H1 (cell line): ENCODE results near the gene TANC1. TPM values are rescaled to one million over a fixed set of nuclear protein-coding genes. Genes with fewer than 3 reads are reported as not detected.

ENCODE experiments used
- CTCF ChIA-PET: fragments of 300-600 bp; sonication (Branson Sonifier 250); formaldehyde crosslinking; loops from one replicate; lab custom pipeline; 2021; ENCODE audit not compliant: partially characterized antibody; lab: Charles Lee
- POLR2A ChIA-PET: fragments of 300-600 bp; sonication (Branson Sonifier 250); formaldehyde crosslinking; loops from one replicate; lab custom pipeline; 2021; ENCODE audit warnings: inconsistent platforms; ENCODE audit not compliant: partially characterized antibody; lab: Charles Lee
- DNase-seq, 2 experiments: peaks; one replicate each; pipeline versions ENCODE4 v3.0.0 to v3.0.0-alpha.2; 2010 to 2022; ENCODE audit warnings: low spot score in 2 of 2, low read depth in 1 of 2, mixed read lengths in 1 of 2
- FAIRE-seq: peaks from 2 replicates; lab custom pipeline; 2011; peaks lifted over from hg19 to GRCh38; lab: Jason Lieb, UNC
- H2AFZ ChIP-seq: 2 replicates; pipeline ENCODE4 v1.8.1; 2012; ENCODE audit warnings: low read length, inconsistent platforms
- H2AK5ac ChIP-seq: 2 replicates; pipeline ENCODE4 v1.6.1; 2013; ENCODE audit warnings: low read depth, low read length
- H2BK120ac ChIP-seq: replicated peaks from 2 replicates; pipeline ENCODE3; 2013; ENCODE audit warnings: low read depth, low read length, inconsistent platforms
- H2BK12ac ChIP-seq: 2 replicates; pipeline ENCODE4 v1.6.1; 2013; ENCODE audit warnings: low read depth, low read length
- H2BK15ac ChIP-seq: 2 replicates; pipeline ENCODE4 v1.6.1; 2013; ENCODE audit warnings: low read length
- H2BK20ac ChIP-seq: 2 replicates; pipeline ENCODE4 v1.6.1; 2013; ENCODE audit warnings: low read length
- H2BK5ac ChIP-seq: 2 replicates; pipeline ENCODE4 v1.6.1; 2013; ENCODE audit warnings: low read depth, low read length
- H3K14ac ChIP-seq: 2 replicates; pipeline ENCODE4 v1.6.1; 2013; ENCODE audit warnings: inconsistent platforms; ENCODE audit not compliant: insufficient read length
- H3K18ac ChIP-seq: 2 replicates; pipeline ENCODE4 v1.6.1; 2013; ENCODE audit warnings: low read length; ENCODE audit errors: extremely low read depth
- H3K23ac ChIP-seq: 2 replicates; pipeline ENCODE4 v1.6.1; 2013; ENCODE audit warnings: inconsistent platforms; ENCODE audit not compliant: insufficient read length
- H3K23me2 ChIP-seq: 2 replicates; pipeline ENCODE4 v1.6.1; 2013; ENCODE audit warnings: low read depth, low read length
- H3K27ac ChIP-seq: 2 replicates; pipeline ENCODE4 v1.6.1; 2011; ENCODE audit warnings: low read depth, low read length, inconsistent platforms
- H3K27me3 ChIP-seq, 4 experiments: replicated peaks in 1 of 4; 1 replicate in 1 of 4; 2 replicates in 3 of 4; pipeline versions ENCODE4 v1.6.1 to v1.8.1; 2011 to 2013; ENCODE audit warnings: low read length in 3 of 4, mild to moderate bottlenecking in 3 of 4, inconsistent platforms in 2 of 4, mixed read lengths in 2 of 4, moderate library complexity in 1 of 4; ENCODE audit not compliant: control insufficient read depth in 3 of 4, insufficient read depth in 3 of 4; ENCODE audit errors: extremely low read depth in 1 of 4
- H3K36me3 ChIP-seq, 4 experiments: 2 replicates each; pipeline versions ENCODE4 v1.6.1 to v1.8.1; 2011 to 2013; ENCODE audit warnings: mild to moderate bottlenecking in 4 of 4, low read length in 3 of 4, moderate library complexity in 2 of 4, control low read depth in 1 of 4, inconsistent platforms in 1 of 4; ENCODE audit not compliant: insufficient read depth in 4 of 4, control insufficient read depth in 2 of 4
- H3K4ac ChIP-seq: replicated peaks from 2 replicates; pipeline ENCODE3; 2013; ENCODE audit warnings: low read length, low read depth, mixed read lengths, inconsistent platforms; ENCODE audit not compliant: insufficient read length
- H3K4me1 ChIP-seq, 4 experiments: replicated peaks in 1 of 4; 1 replicate in 1 of 4; 2 replicates in 3 of 4; pipeline versions ENCODE4 v1.6.1 to v1.8.1; 2011 to 2013; ENCODE audit warnings: low read length in 3 of 4, inconsistent platforms in 2 of 4, mixed read lengths in 1 of 4; ENCODE audit not compliant: insufficient read depth in 4 of 4, control insufficient read depth in 3 of 4
- H3K4me2 ChIP-seq, 2 experiments: 2 replicates each; pipeline versions ENCODE4 v1.6.1 to v1.8.1; 2011 to 2013; ENCODE audit warnings: low read depth in 2 of 2, low read length in 2 of 2, control low read depth in 1 of 2, inconsistent platforms in 1 of 2, mild to moderate bottlenecking in 1 of 2; ENCODE audit not compliant: insufficient read depth in 1 of 2
- H3K4me3 ChIP-seq, 4 experiments: fragments of 200-600, 300-600 bp in 1 of 4; sonication (generic), shearing (Covaris generic), sonication (Bioruptor Twin) in 1 of 4; 2 replicates each; pipeline versions ENCODE4 v1.5.1 to v1.8.1; 2011 to 2016; ENCODE audit warnings: low read length in 4 of 4, low read depth in 3 of 4, control low read depth in 2 of 4, inconsistent platforms in 2 of 4, mild to moderate bottlenecking in 2 of 4, mixed read lengths in 1 of 4, moderate library complexity in 1 of 4; ENCODE audit not compliant: insufficient read depth in 2 of 4; ENCODE audit errors: extremely low read depth in 1 of 4
- H3K56ac ChIP-seq: replicated peaks from 2 replicates; pipeline ENCODE3; 2013; ENCODE audit warnings: low read depth, mild to moderate bottlenecking, mixed read lengths, low read length, inconsistent platforms; ENCODE audit not compliant: insufficient read length
- H3K79me1 ChIP-seq: 2 replicates; pipeline ENCODE4 v1.6.1; 2013; ENCODE audit warnings: low read depth, low read length, control low read depth
- H3K79me2 ChIP-seq, 2 experiments: 2 replicates each; pipeline versions ENCODE4 v1.6.1 to v1.8.1; 2012 to 2013; ENCODE audit warnings: low read length in 2 of 2, mild to moderate bottlenecking in 2 of 2, inconsistent platforms in 1 of 2; ENCODE audit not compliant: insufficient read depth in 2 of 2, control insufficient read depth in 1 of 2
- H3K9ac ChIP-seq, 4 experiments: replicated peaks in 1 of 4; 1 replicate in 1 of 4; 2 replicates in 3 of 4; pipeline versions ENCODE4 v1.6.1 to v1.8.1; 2011 to 2013; ENCODE audit warnings: low read depth in 3 of 4, low read length in 3 of 4, control low read depth in 2 of 4, mild to moderate bottlenecking in 2 of 4, moderate library complexity in 2 of 4, inconsistent platforms in 1 of 4; ENCODE audit errors: extremely low read depth in 1 of 4
- H3K9me3 ChIP-seq, 2 experiments: 2 replicates each; pipeline versions ENCODE4 v1.6.1 to v1.8.1; 2012 to 2013; ENCODE audit warnings: mild to moderate bottlenecking in 2 of 2, moderate library complexity in 2 of 2, control low read depth in 1 of 2, inconsistent platforms in 1 of 2, low read depth in 1 of 2, low read length in 1 of 2, mixed read lengths in 1 of 2; ENCODE audit not compliant: insufficient read depth in 2 of 2
- H4K20me1 ChIP-seq, 2 experiments: replicated peaks in 1 of 2; 2 replicates each; pipeline versions ENCODE3 to v1.8.1; 2011 to 2013; ENCODE audit warnings: inconsistent platforms in 2 of 2, low read length in 2 of 2, mild to moderate bottlenecking in 1 of 2; ENCODE audit not compliant: insufficient read depth in 2 of 2, control insufficient read depth in 1 of 2
- H4K5ac ChIP-seq: 2 replicates; pipeline ENCODE4 v1.6.1; 2013; ENCODE audit warnings: low read length, low read depth, mixed read lengths, inconsistent platforms; ENCODE audit not compliant: insufficient read length
- H4K8ac ChIP-seq: 2 replicates; pipeline ENCODE4 v1.8.0; 2013; ENCODE audit warnings: mild to moderate bottlenecking, moderate library complexity, low read length, inconsistent platforms; ENCODE audit not compliant: insufficient read depth; ENCODE audit errors: extremely low read depth
- H4K91ac ChIP-seq: replicated peaks from 2 replicates; pipeline ENCODE3; 2013; ENCODE audit warnings: low read length, mixed read lengths, inconsistent platforms; ENCODE audit not compliant: insufficient read length
- EGR1 ChIP-seq: IDR thresholded peaks from 2 replicates; pipeline ENCODE4 v1.6.1; 2011; ENCODE audit warnings: low read depth, low read length, borderline replicate concordance
- HDAC6 ChIP-seq: IDR thresholded peaks from one replicate; pipeline ENCODE4 v1.7.1; 2012; ENCODE audit warnings: low read depth, mild to moderate bottlenecking, inconsistent platforms, low read length, moderate library complexity
- KDM1A ChIP-seq: fragments of 200-600, 300-600 bp; sonication (generic); IDR thresholded peaks from 2 replicates; pipeline ENCODE4 v1.7.1; 2016; ENCODE audit warnings: mild to moderate bottlenecking, low read length, borderline replicate concordance
- KDM5A ChIP-seq: fragments of 200-600 bp; IDR thresholded peaks from 2 replicates; pipeline ENCODE4 v1.7.1; 2012; ENCODE audit warnings: mild to moderate bottlenecking, low read length, inconsistent platforms, mixed read lengths
- RBBP5 ChIP-seq: IDR thresholded peaks from 2 replicates; pipeline ENCODE4 v1.7.1; 2012; ENCODE audit warnings: low read depth, mild to moderate bottlenecking, inconsistent platforms, low read length, moderate library complexity, borderline replicate concordance
- WGBS, 2 experiments: shearing (Covaris generic) in 1 of 2; methylation state at CpG; one replicate each; pipeline versions ENCODE4 v1.1.6 to v1.1.7; 2013 to 2015; ENCODE audit warnings: low lambda C conversion rate in 2 of 2, mixed read lengths in 2 of 2, inconsistent platforms in 1 of 2, low coverage in 1 of 2, missing lambda C conversion rate in 1 of 2; ENCODE audit not compliant: insufficient replicate concordance in 2 of 2, insufficient coverage in 1 of 2, insufficient read length in 1 of 2; ENCODE audit errors: extremely low coverage in 1 of 2, missing lambda C conversion rate in 1 of 2; 5-methylcytosine and 5-hydroxymethylcytosine counted together
- polyA plus RNA-seq, 7 experiments: library from polyadenylated mRNA; depleted of rRNA in 3 of 7; stranded (reverse) in 5 of 7; unstranded in 2 of 7; fragments of >200 nt in 5 of 7; fragments of 200-250 nt in 2 of 7; gene quantifications; 1 replicate in 5 of 7; 2 replicates in 1 of 7; 4 replicates in 1 of 7; pipeline versions ENCODE4 v1.2.1 to v1.2.3, GENCODE V29; 2011 to 2013; ENCODE audit warnings: missing spikeins in 2 of 7, mixed read lengths in 2 of 7
- total RNA-seq: library from RNA; stranded (reverse); fragmentation: NEBNext Ultra II Directional; extraction: Animal tissue kit (Norgen Biotek cat#: 25700); gene quantifications from 2 replicates; pipeline ENCODE4 v1.2.1, GENCODE V29; 2021

TANC1 gene
- total and polyA plus RNA-seq, 2 of the 8 experiments (the other 6 are each of a cell fraction or from before 2014, with no cell fraction given): 4.1 to 7.6 TPM

GRCh38 chr2:159124931-159125467 lies 156.6 kb downstream of the TANC1 start:
- TF ChIP-seq EGR1: no peak
- no peak for TF ChIP-seq HDAC6
- no peak for TF ChIP-seq KDM1A
- TF ChIP-seq KDM5A: no peak
- no peak for TF ChIP-seq RBBP5
- POLR2A ChIA-PET: interaction anchor here (1.2 kb wide), 1 partner anchor 98 kb away, joined by 3 read pairs; no protein-coding TSS in a partner anchor
- no peaks in the 10 kb centered on the region for H3K79me1 ChIP-seq
- no peaks in the 10 kb centered on the region for H3K36me3 ChIP-seq
- no peaks in the 10 kb centered on the region for H4K20me1 ChIP-seq
- DNase-seq: no peak
- H3K23me2 ChIP-seq: no peaks in the 10 kb centered on the region
- no peak overlapping the region for H3K18ac ChIP-seq
- no peak overlapping the region for H4K91ac ChIP-seq
- H2AFZ ChIP-seq: no peak overlapping the region
- H2BK12ac ChIP-seq: no peak overlapping the region
- H3K4me1 ChIP-seq: 0 out of 7 replicates have a peak, but pooled peaks cover 0 to 3% (median 0%) of the 10 kb centered on the region in 4 experiments
- no peak overlapping the region for H4K8ac ChIP-seq
- no peak overlapping the region for H3K23ac ChIP-seq
- H3K4ac ChIP-seq: no peak overlapping the region
- no peaks in the 10 kb centered on the region for H3K9me3 ChIP-seq
- H2BK15ac ChIP-seq: no peak overlapping the region
- no peak overlapping the region for H2BK20ac ChIP-seq
- no peak overlapping the region for H3K4me3 ChIP-seq
- FAIRE-seq: no peak
- H3K4me2 ChIP-seq: no peak overlapping the region
- H2AK5ac ChIP-seq: no peak overlapping the region
- H3K27me3 ChIP-seq: no peaks in the 10 kb centered on the region
- CTCF ChIA-PET: interaction anchor here (0.7 to 4.7 kb wide), 12 partner anchors 10 to 316 kb away, joined by 3 to 20 read pairs (median 4); no protein-coding TSS in a partner anchor
- no peak overlapping the region for H3K14ac ChIP-seq
- H4K5ac ChIP-seq: no peak overlapping the region
- WGBS, 2 experiments: 80% methylated on average over 3 of the region's 3 CpGs; no CpG with 5 or more reads in 1 of the 2 experiments
- H3K27ac ChIP-seq: no peak overlapping the region; the same call in 1 of the 2 replicates
- no peak overlapping the region for H2BK5ac ChIP-seq
- no peaks in the 10 kb centered on the region for H3K79me2 ChIP-seq
- H3K56ac ChIP-seq: no peak overlapping the region
- no peak overlapping the region for H3K9ac ChIP-seq
- no peak overlapping the region for H2BK120ac ChIP-seq
